Kidney glomerular epithelial cell (primary cell): Measurements from ENCODE around the gene CDH12.
"Not testable (repeated sequence)": the region's sequence is repeated elsewhere in the genome, so short reads cannot be mapped to it uniquely, and the experiment has no call there.

ENCODE experiments used
- DNase-seq: peaks from one replicate; lab custom pipeline; 2025; lab: John Stamatoyannopoulos, UW

CDH12 gene

GRCh38 chr5:22010808-22011207 lies 842.3 kb downstream of the CDH12 start:
- not testable (repeated sequence) for DNase-seq

GRCh38 chr5:22001097-22001496 lies 852.0 kb downstream of the CDH12 start:
- not testable (repeated sequence) for DNase-seq

GRCh38 chr5:21985799-21986198 lies 867.3 kb downstream of the CDH12 start:
- DNase-seq: not testable (repeated sequence)

GRCh38 chr5:21951571-21951970 lies 901.6 kb downstream of the CDH12 start:
- not testable (repeated sequence) for DNase-seq

GRCh38 chr5:21931116-21931515 lies 922.0 kb downstream of the CDH12 start:
- no peak for DNase-seq

GRCh38 chr5:21919414-21920022 lies 933.6 kb downstream of the CDH12 start:
- peak; percentile 63 for DNase-seq

GRCh38 chr5:21918451-21918850 lies 934.7 kb downstream of the CDH12 start:
- DNase-seq: no peak

GRCh38 chr5:21910731-21911130 lies 942.4 kb downstream of the CDH12 start:
- DNase-seq: no peak

- no peak for DNase-seq
These were observed 957.3 kb downstream of the CDH12 start for GRCh38 chr5:21895766-21896350.

- no peak for DNase-seq
These were observed 960.0 kb downstream of the CDH12 start for GRCh38 chr5:21893161-21893560.

GRCh38 chr5:21889581-21889980 lies 963.6 kb downstream of the CDH12 start:
- no peak for DNase-seq

GRCh38 chr5:21882074-21882745 lies 970.9 kb downstream of the CDH12 start:
- no peak for DNase-seq

- no peak for DNase-seq
These were observed 973.0 kb downstream of the CDH12 start for GRCh38 chr5:21880164-21880563.

GRCh38 chr5:21862986-21863385 lies 990.2 kb downstream of the CDH12 start:
- DNase-seq: no peak

GRCh38 chr5:21858441-21858840 lies 994.7 kb downstream of the CDH12 start:
- DNase-seq: no peak

- no peak for DNase-seq
These were observed 996.2 kb downstream of the CDH12 start for GRCh38 chr5:21856987-21857386.

- DNase-seq: no peak
These were observed 1005.8 kb downstream of the CDH12 start for GRCh38 chr5:21847300-21847699.

- no peak for DNase-seq
These were observed 1008.2 kb downstream of the CDH12 start for GRCh38 chr5:21844960-21845359.

- DNase-seq: no peak
These were observed 1018.3 kb downstream of the CDH12 start for GRCh38 chr5:21834863-21835262.

- no peak for DNase-seq
These were observed 1021.9 kb downstream of the CDH12 start for GRCh38 chr5:21831145-21831787.

- DNase-seq: no peak
These were observed 1026.3 kb downstream of the CDH12 start for GRCh38 chr5:21826884-21827283.

- no peak for DNase-seq
These were observed 1029.6 kb downstream of the CDH12 start for GRCh38 chr5:21823588-21823987.

GRCh38 chr5:21823076-21823574 lies 1030.0 kb downstream of the CDH12 start:
- DNase-seq: no peak
